ENCODE results near the gene CAMK2D.

- TF ChIP-seq CTCF (IDR thresholded peaks at IDR 0.05; ENCODE audit: low read length): no peak
- TF ChIP-seq EZH2 (optimal IDR thresholded peaks at IDR 0.05; ENCODE audit: low read depth, low read length): no peak
Observed at GRCh38 chr4:113750734-113751133, 10.8 kb downstream of the CAMK2D start.
